ENCODE data around the gene SAMD5.

The SAMD5 gene

DNA sequence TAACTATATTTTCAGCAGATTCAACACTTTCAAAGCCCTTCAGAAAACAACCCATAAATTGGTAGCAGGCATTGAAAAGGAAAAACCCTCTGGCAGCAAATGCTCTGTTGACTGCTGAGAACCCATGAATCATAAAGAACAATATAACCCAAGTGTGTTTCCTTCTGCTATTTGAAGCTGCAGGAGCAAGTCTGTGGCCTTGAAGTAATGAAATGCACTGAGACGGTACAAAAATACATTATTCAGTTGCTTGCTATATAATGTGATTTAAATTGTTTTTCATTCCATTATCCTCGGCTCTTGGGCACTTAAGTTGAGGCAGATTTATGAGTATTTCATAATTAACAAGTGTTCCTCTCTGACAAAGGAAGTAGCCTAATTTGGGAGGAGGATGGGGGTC lies 40.6 kb upstream of the SAMD5 start:
- no peak for DNase-seq
- peaks cover 2% of the 10 kb centered on the region for H3K9me3 ChIP-seq (ENCODE audit: control insufficient read depth, low read length)
- H3K18ac ChIP-seq (ENCODE audit: low read depth in 1 of 2, low read length in 2 of 2) = no peak overlapping the region
- H3K4me2 ChIP-seq (ENCODE audit: low read length, poor library complexity, severe bottlenecking) = no peak overlapping the region
- H4K8ac ChIP-seq (ENCODE audit: low read length) = no peak overlapping the region
- no peak overlapping the region for H4K91ac ChIP-seq (ENCODE audit: low read length)
- H2BK15ac ChIP-seq (ENCODE audit: low read depth, poor library complexity, severe bottlenecking) = no peak overlapping the region
- H3K4me1 ChIP-seq (ENCODE audit: control insufficient read depth, insufficient read depth, low read depth, low read length) = no peaks in the 10 kb centered on the region
- H3K23ac ChIP-seq (ENCODE audit: low read length in 2 of 2) = no peak overlapping the region
- no peak overlapping the region for H2BK12ac ChIP-seq (ENCODE audit: low read length in 2 of 2)
- no peaks in the 10 kb centered on the region for H3K27me3 ChIP-seq (ENCODE audit: control insufficient read depth in 1 of 2, insufficient read depth in 1 of 2, low read length in 2 of 2)
- WGBS = no CpG with 5 or more reads among the region's 2 CpGs
- H2BK5ac ChIP-seq (ENCODE audit: low read depth, low read length, poor library complexity, severe bottlenecking) = no peak overlapping the region
- H3K79me1 ChIP-seq (replicated peaks; ENCODE audit: low read length, poor library complexity, severe bottlenecking) = no peaks in the 10 kb centered on the region
- no peaks in the 10 kb centered on the region for H3K36me3 ChIP-seq (ENCODE audit: control insufficient read depth in 1 of 2, insufficient read depth in 2 of 2, low read depth in 1 of 2, low read length in 2 of 2)
- no peak overlapping the region for H3K14ac ChIP-seq (ENCODE audit: low read length in 2 of 2)
- no peak overlapping the region for H3K4ac ChIP-seq (ENCODE audit: low read depth in 1 of 2, low read length in 2 of 2)
- H2AFZ ChIP-seq (ENCODE audit: low read depth, low read length) = no peak overlapping the region
- H2BK120ac ChIP-seq (ENCODE audit: low read depth, low read length) = no peak overlapping the region
- H3K9ac ChIP-seq (ENCODE audit: low read length) = no peak overlapping the region
- H3K27ac ChIP-seq (ENCODE audit: low read length, poor library complexity, severe bottlenecking) = no peak overlapping the region
- no peak overlapping the region for H2AK5ac ChIP-seq (ENCODE audit: low read length, severe bottlenecking)
- H3K4me3 ChIP-seq (ENCODE audit: insufficient read depth in 1 of 2, low read depth in 1 of 2, low read length in 2 of 2) = no peak overlapping the region

DNA sequence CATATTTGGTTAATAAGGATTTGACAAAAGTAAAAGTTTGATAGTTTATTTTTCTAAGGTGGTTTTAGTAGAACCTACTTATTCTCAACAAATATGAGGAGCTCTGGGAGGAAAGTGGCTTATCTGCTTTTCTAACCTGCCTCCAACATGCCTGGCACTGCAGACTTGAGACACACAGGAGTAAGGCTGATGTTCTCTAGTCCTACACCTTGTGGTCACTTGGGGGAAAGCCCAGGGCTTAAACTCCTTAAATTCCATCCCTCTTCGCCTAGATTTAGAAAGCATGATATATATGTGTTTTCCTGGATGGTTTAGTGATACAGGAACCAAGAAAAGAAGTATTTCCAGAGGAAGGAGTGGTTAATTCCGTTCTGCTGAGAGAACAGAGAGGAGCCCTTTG lies 39.9 kb upstream of the SAMD5 start:
- Histone ChIP-seq H2BK15ac (ENCODE audit: low read depth, poor library complexity, severe bottlenecking) (no peak overlapping the region), H3K36me3 (ENCODE audit: control insufficient read depth in 1 of 2, insufficient read depth in 2 of 2, low read depth in 1 of 2, low read length in 2 of 2) (no peaks in the 10 kb centered on the region), H2BK120ac (ENCODE audit: low read depth, low read length) (no peak overlapping the region), H4K91ac (ENCODE audit: low read length) (no peak overlapping the region), H4K8ac (ENCODE audit: low read length) (no peak overlapping the region), H3K27me3 (ENCODE audit: control insufficient read depth in 1 of 2, insufficient read depth in 1 of 2, low read length in 2 of 2) (no peaks in the 10 kb centered on the region), H3K4ac (ENCODE audit: low read depth in 1 of 2, low read length in 2 of 2) (no peak overlapping the region), H3K27ac (ENCODE audit: low read length, poor library complexity, severe bottlenecking) (no peak overlapping the region), H3K4me1 (ENCODE audit: control insufficient read depth, insufficient read depth, low read depth, low read length) (no peaks in the 10 kb centered on the region), H3K9ac (ENCODE audit: low read length) (no peak overlapping the region), H2AK5ac (ENCODE audit: low read length, severe bottlenecking) (no peak overlapping the region), H3K9me3 (ENCODE audit: control insufficient read depth, low read length) (peaks cover 6% of the 10 kb centered on the region), H3K4me3 (ENCODE audit: insufficient read depth in 1 of 2, low read depth in 1 of 2, low read length in 2 of 2) (no peak overlapping the region), H2BK5ac (ENCODE audit: low read depth, low read length, poor library complexity, severe bottlenecking) (no peak overlapping the region), H2BK12ac (ENCODE audit: low read length in 2 of 2) (no peak overlapping the region), H3K14ac (ENCODE audit: low read length in 2 of 2) (no peak overlapping the region), H3K23ac (ENCODE audit: low read length in 2 of 2) (no peak overlapping the region), H3K4me2 (ENCODE audit: low read length, poor library complexity, severe bottlenecking) (no peak overlapping the region), H2AFZ (ENCODE audit: low read depth, low read length) (no peak overlapping the region), H3K79me1 (replicated peaks; ENCODE audit: low read length, poor library complexity, severe bottlenecking) (no peaks in the 10 kb centered on the region), H3K18ac (ENCODE audit: low read depth in 1 of 2, low read length in 2 of 2) (no peak overlapping the region)
- WGBS = 79% methylated on average over 2 of the region's 2 CpGs
- no peak for DNase-seq

DNA sequence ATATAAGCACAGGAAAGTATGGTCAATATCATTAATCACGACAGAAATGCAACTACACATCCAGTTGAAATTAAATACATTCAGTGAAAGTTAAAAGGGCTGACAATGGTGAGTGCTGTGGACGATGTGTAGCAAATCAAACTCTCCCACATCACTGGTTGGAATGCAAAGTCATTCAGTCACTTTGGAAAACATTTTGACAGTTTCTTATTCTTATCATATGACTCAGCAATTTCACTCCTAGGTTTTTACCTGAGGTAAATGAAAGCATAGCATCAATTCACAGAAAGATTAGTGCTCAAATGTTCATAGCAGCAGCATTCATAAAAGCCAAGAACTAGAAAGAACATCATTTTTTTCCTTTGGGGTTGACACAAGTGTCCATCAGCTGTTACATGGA lies 28.6 kb upstream of the SAMD5 start:
- Histone ChIP-seq H3K18ac (ENCODE audit: low read depth in 1 of 2, low read length in 2 of 2) (no peak overlapping the region), H3K4me2 (ENCODE audit: low read length, poor library complexity, severe bottlenecking) (no peak overlapping the region), H4K8ac (ENCODE audit: low read length) (no peak overlapping the region), H2AK5ac (ENCODE audit: low read length, severe bottlenecking) (no peak overlapping the region), H3K79me1 (replicated peaks; ENCODE audit: low read length, poor library complexity, severe bottlenecking) (no peaks in the 10 kb centered on the region), H3K27me3 (ENCODE audit: control insufficient read depth in 1 of 2, insufficient read depth in 1 of 2, low read length in 2 of 2) (no peaks in the 10 kb centered on the region), H2BK15ac (ENCODE audit: low read depth, poor library complexity, severe bottlenecking) (no peak overlapping the region), H3K27ac (ENCODE audit: low read length, poor library complexity, severe bottlenecking) (no peak overlapping the region), H2BK12ac (ENCODE audit: low read length in 2 of 2) (no peak overlapping the region), H2BK5ac (ENCODE audit: low read depth, low read length, poor library complexity, severe bottlenecking) (no peak overlapping the region), H3K14ac (ENCODE audit: low read length in 2 of 2) (no peak overlapping the region), H2BK120ac (ENCODE audit: low read depth, low read length) (no peak overlapping the region), H4K91ac (ENCODE audit: low read length) (no peak overlapping the region), H3K9ac (ENCODE audit: low read length) (no peak overlapping the region), H2AFZ (ENCODE audit: low read depth, low read length) (no peak overlapping the region), H3K4me3 (ENCODE audit: insufficient read depth in 1 of 2, low read depth in 1 of 2, low read length in 2 of 2) (no peak overlapping the region), H3K4me1 (ENCODE audit: control insufficient read depth, insufficient read depth, low read depth, low read length) (no peaks in the 10 kb centered on the region), H3K4ac (ENCODE audit: low read depth in 1 of 2, low read length in 2 of 2) (no peak overlapping the region), H3K23ac (ENCODE audit: low read length in 2 of 2) (no peak overlapping the region), H3K9me3 (ENCODE audit: control insufficient read depth, low read length) (peaks cover 3% of the 10 kb centered on the region), H3K36me3 (ENCODE audit: control insufficient read depth in 1 of 2, insufficient read depth in 2 of 2, low read depth in 1 of 2, low read length in 2 of 2) (no peaks in the 10 kb centered on the region)
- no peak for DNase-seq
- WGBS = no CpG with 5 or more reads among the region's 2 CpGs

DNA sequence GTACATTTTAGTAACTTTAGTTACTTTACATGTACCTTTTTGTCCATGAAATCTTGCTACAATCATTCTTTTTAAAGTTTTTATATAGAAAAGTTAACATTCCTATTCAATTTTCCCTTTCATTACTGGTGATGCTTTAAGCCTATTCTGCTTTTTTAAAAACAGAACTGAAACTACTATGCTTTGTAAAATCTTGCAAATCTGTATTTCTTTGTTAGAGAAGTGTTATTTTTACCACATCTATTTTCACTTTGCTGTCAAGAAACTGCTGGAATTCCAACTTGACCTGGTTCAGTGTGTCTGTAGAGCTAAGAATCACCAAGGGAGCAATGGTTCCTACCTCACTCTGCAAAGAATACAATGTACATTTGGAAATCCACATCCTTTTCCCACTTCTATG lies 21.8 kb upstream of the SAMD5 start:
- no peak overlapping the region for H3K4me3 ChIP-seq (ENCODE audit: insufficient read depth in 1 of 2, low read depth in 1 of 2, low read length in 2 of 2)
- no peak overlapping the region for H3K18ac ChIP-seq (ENCODE audit: low read depth in 1 of 2, low read length in 2 of 2)
- no peak overlapping the region for H2BK15ac ChIP-seq (ENCODE audit: low read depth, poor library complexity, severe bottlenecking)
- DNase-seq = no peak
- no peak overlapping the region for H2BK120ac ChIP-seq (ENCODE audit: low read depth, low read length)
- H4K8ac ChIP-seq (ENCODE audit: low read length) = no peak overlapping the region
- no peak overlapping the region for H3K9ac ChIP-seq (ENCODE audit: low read length)
- H3K27me3 ChIP-seq (ENCODE audit: control insufficient read depth in 1 of 2, insufficient read depth in 1 of 2, low read length in 2 of 2) = no peaks in the 10 kb centered on the region
- no peaks in the 10 kb centered on the region for H3K4me1 ChIP-seq (ENCODE audit: control insufficient read depth, insufficient read depth, low read depth, low read length)
- no peak overlapping the region for H2BK5ac ChIP-seq (ENCODE audit: low read depth, low read length, poor library complexity, severe bottlenecking)
- H3K23ac ChIP-seq (ENCODE audit: low read length in 2 of 2) = no peak overlapping the region
- no peak overlapping the region for H2AK5ac ChIP-seq (ENCODE audit: low read length, severe bottlenecking)
- no peak overlapping the region for H2BK12ac ChIP-seq (ENCODE audit: low read length in 2 of 2)
- H3K9me3 ChIP-seq (ENCODE audit: control insufficient read depth, low read length) = no peaks in the 10 kb centered on the region
- no peak overlapping the region for H4K91ac ChIP-seq (ENCODE audit: low read length)
- no peak overlapping the region for H2AFZ ChIP-seq (ENCODE audit: low read depth, low read length)
- no peak overlapping the region for H3K14ac ChIP-seq (ENCODE audit: low read length in 2 of 2)
- H3K27ac ChIP-seq (ENCODE audit: low read length, poor library complexity, severe bottlenecking) = no peak overlapping the region
- H3K79me1 ChIP-seq (replicated peaks; ENCODE audit: low read length, poor library complexity, severe bottlenecking) = no peaks in the 10 kb centered on the region
- no peak overlapping the region for H3K4me2 ChIP-seq (ENCODE audit: low read length, poor library complexity, severe bottlenecking)
- H3K36me3 ChIP-seq (ENCODE audit: control insufficient read depth in 1 of 2, insufficient read depth in 2 of 2, low read depth in 1 of 2, low read length in 2 of 2) = no peaks in the 10 kb centered on the region
- no peak overlapping the region for H3K4ac ChIP-seq (ENCODE audit: low read depth in 1 of 2, low read length in 2 of 2)
